Motor neuron (in vitro differentiated cells): ENCODE measurements around the gene CCR6. TPM values are rescaled to one million over a fixed set of nuclear protein-coding genes. Genes with fewer than 3 reads are reported as not detected.
"Not testable (repeated sequence)": the region's sequence is repeated elsewhere in the genome, so short reads cannot be mapped to it uniquely, and the experiment has no call there.

Experiments
- ATAC-seq, 8 experiments: fragments of 200-7000 bp; cut with Tn5 transposase; replicated peaks in 6 of 8; 2 replicates each; pipeline ENCODE4 v1.8.0; 2021; ENCODE audit warnings: mild to moderate bottlenecking in 8 of 8, moderate library complexity in 8 of 8
- H3K27ac ChIP-seq, 2 donors: fragments of 250-450 bp; sonication (Bioruptor Pico); 2 replicates each; pipeline ENCODE4 v1.9.0; 2021; ENCODE audit warnings: antibody characterized with exemption in 2 of 2, mild to moderate bottlenecking in 2 of 2, moderate library complexity in 1 of 2
- H3K4me1 ChIP-seq, 2 donors: fragments of 250-450 bp; sonication (Bioruptor Pico); replicated peaks in 1 of 2; 2 replicates each; pipeline ENCODE4 v1.6.1; 2021; ENCODE audit warnings: antibody characterized with exemption in 2 of 2, mild to moderate bottlenecking in 2 of 2, moderate library complexity in 1 of 2
- H3K4me3 ChIP-seq, 5 donors: fragments of 250-450 bp; sonication (Bioruptor Pico); 2 replicates each; pipeline ENCODE4 v1.9.0; 2021; ENCODE audit warnings: antibody characterized with exemption in 5 of 5, mild to moderate bottlenecking in 5 of 5, moderate library complexity in 4 of 5
- WGBS, 10 experiments: fragments of 450-650 bp; shearing (Covaris generic); methylation state at CpG; one replicate each; pipeline ENCODE4 v1.0.0; 2022; 5-methylcytosine and 5-hydroxymethylcytosine counted together
- in situ Hi-C, 9 experiments: fragments of 400-800 bp; cut with MboI; loops; one replicate each; pipeline ENCODE4 v1.15.0; 2021; ENCODE audit warnings: low sequenced_read_pairs in 9 of 9, low pct_unique_long_range_greater_than_20kb in 2 of 9; ENCODE audit not compliant: unreplicated experiment in 9 of 9
- total RNA-seq, 8 experiments: library from RNA; unstranded; fragments of 300-600 nt; gene quantifications; 2 replicates each; pipeline versions ENCODE4 v1.2.3 to v1.2.4, GENCODE V29; 2022

Gene CCR6
- under 1 TPM in 3 of 8 experiments, not detected in 5; 0.08 to 0.28 (median 0.21) TPM for total RNA-seq

DNA sequence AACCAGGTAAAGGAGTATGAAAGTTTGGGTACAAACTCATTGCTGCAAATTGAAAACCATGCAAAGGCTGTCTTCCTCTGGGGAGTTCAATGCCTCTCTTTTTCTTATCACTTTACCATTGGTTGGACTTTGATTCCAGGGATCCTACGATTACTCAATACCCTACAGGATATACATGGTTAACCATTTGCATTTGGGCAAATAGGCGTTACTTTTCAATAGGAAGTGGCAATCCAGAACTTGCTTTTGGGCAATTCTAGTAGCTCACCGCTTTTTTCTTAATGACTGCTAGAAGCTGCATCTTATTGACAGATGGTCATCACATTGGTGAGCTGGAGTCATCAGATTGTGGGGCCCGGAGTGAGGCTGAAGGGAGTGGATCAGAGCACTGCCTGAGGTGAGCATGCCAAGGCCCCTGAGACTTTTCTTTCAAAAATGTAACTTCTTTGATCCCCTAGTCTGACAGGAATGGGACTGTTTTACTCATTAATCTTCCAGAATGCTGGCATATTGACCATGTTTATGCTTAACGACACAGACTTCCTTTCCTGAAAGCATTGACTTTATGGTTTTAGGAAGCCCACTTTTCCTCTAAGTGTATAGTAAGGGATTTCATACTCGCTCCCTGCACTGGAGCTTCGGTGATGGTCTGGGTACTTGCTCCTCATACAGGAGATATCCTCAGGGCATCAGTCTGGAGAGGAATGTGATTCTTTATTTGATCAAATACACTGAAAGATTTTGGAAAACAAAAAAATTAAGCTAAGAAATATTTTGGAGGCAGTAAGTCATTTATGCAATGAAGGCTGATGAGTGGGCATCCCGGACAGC is at the start of gene CCR6:
Gene CCR6, plus strand, starts transcription at position 270 of the 831 bp plus-strand sequence. CDS start 13,039 bp downstream, outside the sequence.
- in situ Hi-C loops = no loop called here
- 25 to 100% (median 82%) methylated on average over 1 to 6 of the region's 8 CpGs for WGBS, 10 experiments
- no peak for ATAC-seq
- H3K27ac ChIP-seq = no peak within 1 kb of the TSS
- no peaks in the 10 kb centered on the region for H3K4me1 ChIP-seq
- no peak within 1 kb of the TSS for H3K4me3 ChIP-seq

DNA sequence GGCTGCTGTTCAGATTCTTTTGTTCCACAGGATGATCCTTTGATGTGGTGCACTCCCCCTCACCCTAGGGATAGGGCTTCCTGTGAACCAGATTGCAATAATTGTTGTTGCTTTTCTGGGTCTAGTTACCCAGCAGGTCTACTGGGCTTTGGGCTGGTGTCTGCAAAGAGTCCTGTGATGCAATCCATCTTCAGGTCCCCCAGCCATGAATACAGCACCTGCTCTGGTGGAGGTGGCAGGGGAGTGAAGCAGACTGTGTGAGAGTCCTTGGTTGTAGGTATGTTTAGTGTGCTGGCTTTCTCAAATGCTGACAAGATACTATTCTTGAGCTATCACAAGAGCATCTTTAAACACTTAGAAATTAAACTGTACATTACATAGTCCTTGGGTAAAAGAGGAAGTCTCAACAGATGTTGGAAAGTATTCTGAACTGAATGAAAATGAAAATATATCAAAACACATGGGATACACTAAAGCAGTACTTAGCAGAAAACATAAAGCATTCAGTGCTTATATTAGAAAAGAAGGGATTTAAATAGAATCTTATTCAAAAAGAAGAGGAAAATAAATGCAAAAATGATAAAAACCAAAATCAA is 49.1 kb upstream of the CCR6 start:
- H3K4me3 ChIP-seq = no peak overlapping the region
- no peaks in the 10 kb centered on the region for H3K4me1 ChIP-seq
- ATAC-seq = no peak
- in situ Hi-C loops = no loop called here
- H3K27ac ChIP-seq = no peak overlapping the region

DNA sequence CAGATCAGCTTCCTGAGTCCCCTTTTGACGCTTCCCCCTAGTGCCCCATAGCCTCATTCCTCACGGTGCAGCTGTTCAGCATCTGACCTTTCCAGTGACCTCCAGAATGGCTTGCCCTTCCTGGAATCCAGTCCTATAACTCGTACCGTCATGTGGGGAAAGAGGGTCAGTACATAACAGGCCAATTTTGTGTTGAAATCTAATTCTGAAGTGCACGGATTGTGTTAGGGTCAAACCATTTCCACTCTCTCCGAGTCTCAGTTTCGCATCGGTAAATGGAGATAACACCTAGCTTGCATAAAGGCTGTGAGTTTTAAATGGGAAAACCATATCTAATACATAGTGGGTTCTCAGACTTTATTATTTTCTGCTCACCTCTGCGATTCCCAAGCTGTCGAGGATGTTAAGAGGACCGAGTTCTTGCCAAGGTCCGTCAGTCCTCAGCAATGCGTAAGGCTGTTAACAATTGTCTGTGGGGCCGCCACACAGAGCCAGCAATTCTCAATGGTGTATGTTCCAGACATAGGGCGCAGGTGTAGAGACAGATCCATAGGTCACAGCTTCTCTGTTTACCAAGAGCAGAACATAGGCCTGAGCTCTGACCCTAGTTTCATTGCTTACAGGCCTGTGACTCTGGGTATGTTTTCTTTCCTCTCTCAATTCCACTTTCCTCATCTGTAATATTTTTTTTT is 45.5 kb upstream of the CCR6 start:
- in situ Hi-C loops = no loop called here
- 20 to 97% (median 73%) methylated on average over 1 to 12 of the region's 15 CpGs; no CpG with 5 or more reads in 3 of the 10 experiments for WGBS, 10 experiments
- no peaks in the 10 kb centered on the region for H3K4me1 ChIP-seq
- H3K4me3 ChIP-seq = no peak overlapping the region
- no peak for ATAC-seq
- H3K27ac ChIP-seq = no peak overlapping the region

DNA sequence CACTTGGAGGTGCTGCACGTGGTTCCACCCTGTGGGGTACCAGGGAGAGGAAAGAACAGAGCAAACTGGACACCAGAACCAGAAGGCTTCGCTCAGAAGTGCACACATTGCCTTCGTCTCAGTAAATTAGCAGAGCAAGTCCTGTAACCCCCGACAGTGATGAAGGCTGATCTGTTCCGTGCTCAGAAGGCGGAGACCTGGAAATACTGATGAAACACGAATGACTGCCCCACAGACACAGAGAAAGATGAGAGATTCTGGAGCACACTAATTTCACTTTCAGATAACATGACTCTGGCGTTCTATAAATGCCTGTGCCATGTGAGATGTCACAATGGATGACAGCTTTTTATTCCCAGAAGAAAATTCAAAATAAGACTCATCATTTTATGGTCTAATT is 44.2 kb upstream of the CCR6 start:
- Histone ChIP-seq H3K4me3 (no peak overlapping the region), H3K27ac (no peak overlapping the region), H3K4me1 (no peaks in the 10 kb centered on the region)
- WGBS, 10 experiments = 0 to 83% (median 78%) methylated on average over 2 to 8 of the region's 8 CpGs; no CpG with 5 or more reads in 3 of the 10 experiments
- in situ Hi-C loops = no loop called here
- ATAC-seq = no peak

DNA sequence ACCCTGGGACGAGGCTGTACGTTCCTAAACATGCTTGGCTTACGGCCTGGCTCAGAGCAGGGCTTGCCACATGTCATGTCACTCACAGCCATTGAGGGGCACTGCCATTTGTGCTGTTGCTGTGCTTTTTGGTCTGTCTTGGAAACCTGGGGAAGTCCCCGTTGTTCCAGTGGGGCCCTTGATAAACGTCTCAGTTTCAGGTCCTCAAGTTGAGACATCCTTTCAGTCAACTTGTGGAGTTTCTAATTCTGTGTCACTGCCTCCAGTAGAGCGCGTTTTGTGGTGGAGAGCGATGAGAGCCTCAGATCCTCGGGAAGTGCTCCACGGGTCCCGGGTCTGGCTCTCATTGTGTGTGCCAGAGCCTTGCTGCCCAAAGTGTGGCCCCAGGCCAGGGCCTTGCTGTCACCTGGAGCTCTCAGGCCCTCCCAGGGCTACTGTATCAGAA is 43.0 kb upstream of the CCR6 start:
- ATAC-seq = peak in 1 of 8 experiments; percentile 18
- 50 to 100% (median 95%) methylated on average over 2 to 8 of the region's 11 CpGs; no CpG with 5 or more reads in 3 of the 10 experiments for WGBS, 10 experiments
- H3K4me3 ChIP-seq = no peak overlapping the region
- no peaks in the 10 kb centered on the region for H3K4me1 ChIP-seq
- no peak overlapping the region for H3K27ac ChIP-seq
- in situ Hi-C loops = no loop called here

DNA sequence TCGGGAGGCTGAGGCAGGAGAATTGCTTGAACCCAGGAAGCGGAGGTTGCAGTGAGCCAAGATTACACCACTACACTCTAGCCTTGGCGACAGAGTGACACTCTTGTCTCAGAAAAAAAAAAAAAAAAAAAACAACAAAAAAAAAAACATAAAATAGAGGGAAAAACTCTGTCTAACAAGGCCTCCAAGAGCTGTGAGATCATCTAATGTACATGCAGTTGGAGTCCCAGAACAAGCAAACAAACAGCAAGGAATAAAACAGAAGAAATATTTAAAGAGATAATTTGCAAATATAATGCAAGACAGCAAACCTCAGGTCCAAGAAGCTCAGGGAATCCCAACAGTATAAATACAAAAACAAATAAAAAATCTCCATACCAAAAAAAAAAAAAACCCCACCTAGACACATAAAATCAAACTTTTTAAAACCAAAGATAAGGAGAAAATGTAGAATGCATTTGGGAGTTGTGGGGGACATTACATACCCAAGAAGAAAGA is 35.0 kb upstream of the CCR6 start:
- Histone ChIP-seq H3K4me3 (no peak overlapping the region), H3K4me1 (no peaks in the 10 kb centered on the region), H3K27ac (no peak overlapping the region)
- WGBS, 10 experiments = 0 to 100% (median 75%) methylated on average over 1 to 3 of the region's 3 CpGs
- no peak for ATAC-seq
- in situ Hi-C loops = no loop called here

DNA sequence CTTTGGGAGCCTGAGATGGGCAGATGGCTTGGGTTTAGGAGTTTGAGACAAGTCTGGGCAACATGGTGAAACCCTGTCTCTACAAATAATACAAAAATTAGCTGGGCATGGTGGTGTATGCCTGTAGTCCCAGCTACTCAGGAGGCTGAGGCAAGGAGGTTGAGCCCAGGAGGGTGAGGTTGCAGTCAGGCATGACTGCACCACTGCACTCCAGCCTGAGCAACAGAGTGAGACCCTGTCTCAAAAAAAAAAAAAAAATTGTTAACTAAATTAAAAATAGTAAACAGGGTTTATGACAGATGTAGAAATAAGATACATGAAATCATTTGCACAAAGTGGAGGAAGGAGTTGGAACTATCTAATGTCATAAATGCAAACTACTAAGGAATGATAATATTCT is 34.2 kb upstream of the CCR6 start:
- H3K27ac ChIP-seq, H3K4me3 ChIP-seq, in situ Hi-C loops, ATAC-seq, H3K4me1 ChIP-seq: not testable (repeated sequence)

DNA sequence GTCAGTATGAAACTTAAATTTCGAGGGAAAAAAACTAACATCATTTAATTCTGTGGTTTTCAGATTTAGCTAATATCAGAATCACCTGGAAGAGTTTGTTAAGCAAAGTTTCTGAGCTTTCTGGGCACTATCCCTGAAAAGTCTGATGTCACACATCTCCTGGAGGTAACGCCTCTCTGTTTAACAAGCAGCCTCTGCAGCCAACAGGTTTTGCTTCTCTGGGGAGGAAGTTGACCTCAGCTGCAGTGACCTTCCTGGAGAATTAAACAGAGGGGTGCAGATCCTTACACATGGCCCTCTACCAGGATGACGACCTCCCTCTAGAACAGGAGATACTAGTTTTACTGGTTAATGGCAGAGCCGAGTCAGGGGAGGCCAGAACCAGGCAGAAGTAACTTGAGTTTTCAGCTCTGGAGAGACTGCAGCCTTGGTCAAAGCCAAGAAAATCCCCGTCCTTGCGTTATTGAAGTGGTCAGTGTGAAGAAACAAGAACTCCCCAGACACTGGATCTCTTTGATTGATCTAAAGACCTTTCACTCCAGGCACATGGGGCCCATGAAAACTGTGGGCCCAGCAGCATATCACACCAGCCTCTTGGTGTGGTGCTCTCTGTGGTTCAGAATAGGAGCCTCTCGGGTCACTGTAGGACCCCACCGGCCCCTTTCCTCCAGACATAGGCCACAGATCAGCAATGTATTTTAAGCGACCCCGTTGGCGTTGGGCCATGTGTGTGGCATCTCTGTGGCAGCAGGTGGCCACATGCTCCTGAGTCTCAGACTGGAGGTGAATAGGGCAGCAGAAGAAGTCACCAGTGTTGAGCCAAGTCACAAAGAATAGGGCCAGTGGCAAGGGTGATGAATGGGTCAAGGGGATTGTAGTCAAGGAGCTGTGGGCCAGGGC is 33.4 kb upstream of the CCR6 start:
- H3K4me3 ChIP-seq = no peak overlapping the region
- in situ Hi-C loops = no loop called here
- WGBS, 10 experiments = 0 to 94% (median 80%) methylated on average over 1 to 8 of the region's 11 CpGs; no CpG with 5 or more reads in 1 of the 10 experiments
- no peaks in the 10 kb centered on the region for H3K4me1 ChIP-seq
- no peak for ATAC-seq
- H3K27ac ChIP-seq = no peak overlapping the region

DNA sequence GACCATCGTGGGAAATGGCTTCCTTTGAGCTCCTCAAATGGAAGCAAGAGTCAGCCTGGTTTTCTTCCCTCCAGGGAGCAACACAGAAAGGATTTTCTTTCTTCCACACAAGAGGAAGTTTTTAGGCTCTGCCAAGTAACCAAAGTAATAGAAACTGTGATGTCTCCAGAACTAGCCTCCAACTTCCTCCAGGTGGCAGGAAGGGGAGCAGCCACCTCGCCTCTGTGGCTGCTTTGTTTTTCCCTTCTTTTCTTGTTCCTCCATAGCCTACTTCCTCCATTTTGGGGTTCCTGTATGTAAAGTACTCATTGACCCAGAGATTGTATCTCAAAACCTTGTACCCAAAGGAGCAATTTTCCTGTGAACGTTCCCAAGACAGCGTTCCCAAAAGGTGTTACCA is 32.7 kb upstream of the CCR6 start:
- WGBS, 10 experiments = 11 to 100% (median 81%) methylated on average over 1 to 4 of the region's 4 CpGs; no CpG with 5 or more reads in 3 of the 10 experiments

DNA sequence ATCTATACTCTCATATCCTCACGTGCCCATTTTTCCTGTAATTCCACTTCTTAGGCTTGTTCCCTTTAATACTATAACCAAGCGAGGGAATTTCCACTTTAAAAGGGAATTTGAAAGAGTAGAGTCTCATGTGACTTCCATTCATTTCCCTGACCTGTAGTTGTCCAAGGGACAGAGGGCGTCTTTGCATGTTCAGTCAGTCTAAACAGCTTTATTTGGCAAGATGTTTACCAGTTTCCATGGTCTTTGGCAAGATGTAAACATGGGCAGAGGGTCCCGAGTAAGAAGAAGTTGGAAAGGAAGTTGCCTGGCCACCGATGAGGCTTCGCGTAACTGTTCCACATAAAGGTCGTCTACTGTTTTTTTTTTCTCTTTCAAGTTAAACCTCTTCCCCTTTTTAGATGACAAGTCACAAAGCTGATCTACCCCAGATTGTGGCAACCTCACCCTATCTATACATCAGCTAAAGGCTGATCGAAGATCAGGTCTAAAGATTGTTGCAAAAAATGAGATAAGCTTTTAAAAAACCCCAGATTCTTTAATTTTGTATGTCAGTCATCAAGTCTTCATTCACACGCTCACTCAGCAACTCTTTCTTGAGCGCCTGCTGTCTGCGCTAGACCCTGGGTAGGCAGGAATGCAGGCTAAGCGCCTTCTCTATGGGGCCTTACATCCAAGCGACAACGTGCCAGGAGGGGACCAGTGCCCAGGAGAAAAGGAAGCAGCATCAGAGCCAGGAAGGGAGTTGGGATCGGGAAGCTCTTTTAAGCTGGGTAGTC is 31.7 kb upstream of the CCR6 start:
- Histone ChIP-seq H3K4me1 (no peaks in the 10 kb centered on the region), H3K4me3 (no peak overlapping the region), H3K27ac (no peak overlapping the region)
- WGBS, 10 experiments = 21 to 89% (median 82%) methylated on average over 1 to 14 of the region's 16 CpGs
- in situ Hi-C loops = no loop called here
- no peak for ATAC-seq

More for the DNA sequence above, 32.7 kb upstream of the CCR6 start:
- Histone ChIP-seq H3K4me3 (no peak overlapping the region), H3K27ac (no peak overlapping the region), H3K4me1 (no peaks in the 10 kb centered on the region)
- in situ Hi-C loops = no loop called here
- no peak for ATAC-seq

DNA sequence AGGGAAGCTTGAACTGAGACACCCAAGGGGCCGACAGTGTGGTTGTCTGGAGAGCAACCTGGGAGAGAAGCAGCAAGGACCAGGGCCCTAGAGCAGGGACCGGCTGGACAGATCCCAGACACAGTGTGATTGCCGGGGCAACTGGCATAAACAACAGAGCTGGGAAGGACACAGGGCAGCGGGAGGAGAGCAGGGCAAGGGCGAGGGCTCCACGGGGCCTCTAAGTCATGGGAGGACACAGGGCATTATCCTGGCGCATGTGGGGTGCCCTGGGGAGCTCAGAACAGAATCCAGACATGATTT is 31.1 kb upstream of the CCR6 start:
- no peak overlapping the region for H3K27ac ChIP-seq
- no peaks in the 10 kb centered on the region for H3K4me1 ChIP-seq
- 0 to 100% (median 36%) methylated on average over 1 to 5 of the region's 7 CpGs; no CpG with 5 or more reads in 1 of the 10 experiments for WGBS, 10 experiments
- no peak overlapping the region for H3K4me3 ChIP-seq
- peak in 2 of 8 experiments; percentile 22 to 34 for ATAC-seq
- in situ Hi-C loops = no loop called here
